Ishikawa (cell line): ENCODE measurements around the gene NFATC1.

Experiments used
- EGR1 ChIP-seq: IDR thresholded peaks from 2 replicates; pipeline ENCODE4 v1.6.1; 2012
- EP300 ChIP-seq: IDR thresholded peaks from 2 replicates; pipeline ENCODE4 v1.6.1; 2012; ENCODE audit warnings: borderline replicate concordance
- FOXM1 ChIP-seq: IDR thresholded peaks from 2 replicates; pipeline ENCODE4 v1.6.1; 2012; ENCODE audit warnings: low read depth, borderline replicate concordance
- NFIC ChIP-seq: IDR thresholded peaks from 2 replicates; pipeline ENCODE4 v1.6.1; 2012
- RAD21 ChIP-seq: IDR thresholded peaks from 2 replicates; pipeline ENCODE4 v1.6.1; 2012; ENCODE audit warnings: low read depth
- TCF12 ChIP-seq: IDR thresholded peaks from 2 replicates; pipeline ENCODE4 v1.6.1; 2012; ENCODE audit warnings: low read depth
- YY1 ChIP-seq: IDR thresholded peaks from 2 replicates; pipeline ENCODE4 v1.6.1; 2012; ENCODE audit warnings: low read depth
- ZBTB7A ChIP-seq: IDR thresholded peaks from 2 replicates; pipeline ENCODE4 v1.6.1; 2012; ENCODE audit warnings: low read depth
- TF ChIP-seq, protein P1 (sequence below): IDR thresholded peaks from 2 replicates; pipeline ENCODE4 v1.6.1; 2012

DNA sequence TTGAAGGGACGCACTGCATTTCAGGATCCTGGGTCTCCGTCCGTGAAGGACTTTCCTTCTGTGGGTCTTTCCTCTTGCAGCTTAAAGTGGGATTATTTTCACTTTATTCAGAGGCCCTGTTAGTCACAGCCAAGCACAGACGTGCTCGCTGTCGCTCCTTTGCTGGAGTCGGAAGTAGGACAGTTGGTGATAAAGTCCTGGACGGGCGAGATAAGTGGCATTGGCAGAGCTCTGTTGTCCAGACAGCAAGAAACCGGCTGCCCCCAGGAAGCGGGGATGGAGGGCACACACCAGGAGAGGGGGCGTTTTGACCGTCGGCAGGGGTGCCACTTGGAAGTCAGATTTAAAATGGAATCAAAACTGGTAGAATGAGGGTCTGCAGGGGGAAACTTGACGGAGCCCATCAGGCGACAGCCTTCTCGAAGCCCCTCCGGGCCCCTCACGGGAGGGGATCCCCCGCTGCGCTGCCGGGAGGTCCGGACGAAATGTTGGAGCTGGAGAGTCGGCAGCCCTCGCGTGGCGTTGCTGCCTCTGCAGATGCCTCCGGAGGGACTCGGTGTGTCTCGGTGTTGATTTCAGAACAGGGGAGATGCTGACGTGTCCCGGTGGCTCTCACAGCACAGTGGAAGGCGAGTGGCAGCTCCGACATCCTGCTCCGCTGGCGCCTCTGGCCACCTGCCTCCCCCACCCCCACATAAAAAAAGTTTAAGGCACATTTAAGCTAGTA lies 124.2 kb downstream of the NFATC1 start:
- no peak for TF ChIP-seq YY1
- no peak for TF ChIP-seq EP300
- TF ChIP-seq FOXM1 = no peak
- TF ChIP-seq TCF12 = no peak
- TF ChIP-seq ZBTB7A = no peak
- no peak for TF ChIP-seq EGR1
- no peak for TF ChIP-seq NFIC
- TF ChIP-seq, protein P1, sequence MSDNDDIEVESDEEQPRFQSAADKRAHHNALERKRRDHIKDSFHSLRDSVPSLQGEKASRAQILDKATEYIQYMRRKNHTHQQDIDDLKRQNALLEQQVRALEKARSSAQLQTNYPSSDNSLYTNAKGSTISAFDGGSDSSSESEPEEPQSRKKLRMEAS = no peak
- no peak for TF ChIP-seq RAD21
